Measurements from ENCODE around the gene GCG. TPM values are rescaled to one million over a fixed set of nuclear protein-coding genes. Genes with fewer than 3 reads are reported as not detected.

The GCG gene
- not detected in 2 replicates for total RNA-seq

GRCh38 chr2:162152147-162152546, at the start of gene GCG:
TSS of gene GCG (minus strand) at chr2:162152247. CDS start at chr2:162149178, 3,069 bp downstream.

Other genes starting within 250 kb of the GCG start
- gene DPP4, start 78.0 kb downstream of the GCG start, total RNA-seq, result 178 and 489 TPM in 2 replicates
- 272 and 526 TPM in 2 replicates for gene FAP, start 91.2 kb upstream of the GCG start, total RNA-seq
- gene IFIH1, start 166.4 kb upstream of the GCG start, total RNA-seq, result 5.6 and 6.6 TPM in 2 replicates
- gene GCA, start 191.9 kb upstream of the GCG start, total RNA-seq, result 11.0 and 11.5 TPM in 2 replicates

Data from smooth muscle cell of the umbilical artery (primary cell).